D721Med (cell line): Measurements from ENCODE around the gene CCNYL1.

Source experiments
- DNase-seq: peaks from one replicate; pipeline ENCODE4 v3.0.0; 2011; ENCODE audit warnings: low spot score; ENCODE audit not compliant: insufficient read length
- FAIRE-seq: peaks from 2 replicates; lab custom pipeline; 2011; peaks lifted over from hg19 to GRCh38; lab: Jason Lieb, UNC
- TF ChIP-seq, protein P1 (sequence below): IDR thresholded peaks from 2 replicates; pipeline ENCODE4 v1.5.1; 2012; ENCODE audit warnings: mild to moderate bottlenecking, control low read depth; ENCODE audit not compliant: insufficient read depth; ENCODE audit errors: missing control alignments

CCNYL1 gene

DNA sequence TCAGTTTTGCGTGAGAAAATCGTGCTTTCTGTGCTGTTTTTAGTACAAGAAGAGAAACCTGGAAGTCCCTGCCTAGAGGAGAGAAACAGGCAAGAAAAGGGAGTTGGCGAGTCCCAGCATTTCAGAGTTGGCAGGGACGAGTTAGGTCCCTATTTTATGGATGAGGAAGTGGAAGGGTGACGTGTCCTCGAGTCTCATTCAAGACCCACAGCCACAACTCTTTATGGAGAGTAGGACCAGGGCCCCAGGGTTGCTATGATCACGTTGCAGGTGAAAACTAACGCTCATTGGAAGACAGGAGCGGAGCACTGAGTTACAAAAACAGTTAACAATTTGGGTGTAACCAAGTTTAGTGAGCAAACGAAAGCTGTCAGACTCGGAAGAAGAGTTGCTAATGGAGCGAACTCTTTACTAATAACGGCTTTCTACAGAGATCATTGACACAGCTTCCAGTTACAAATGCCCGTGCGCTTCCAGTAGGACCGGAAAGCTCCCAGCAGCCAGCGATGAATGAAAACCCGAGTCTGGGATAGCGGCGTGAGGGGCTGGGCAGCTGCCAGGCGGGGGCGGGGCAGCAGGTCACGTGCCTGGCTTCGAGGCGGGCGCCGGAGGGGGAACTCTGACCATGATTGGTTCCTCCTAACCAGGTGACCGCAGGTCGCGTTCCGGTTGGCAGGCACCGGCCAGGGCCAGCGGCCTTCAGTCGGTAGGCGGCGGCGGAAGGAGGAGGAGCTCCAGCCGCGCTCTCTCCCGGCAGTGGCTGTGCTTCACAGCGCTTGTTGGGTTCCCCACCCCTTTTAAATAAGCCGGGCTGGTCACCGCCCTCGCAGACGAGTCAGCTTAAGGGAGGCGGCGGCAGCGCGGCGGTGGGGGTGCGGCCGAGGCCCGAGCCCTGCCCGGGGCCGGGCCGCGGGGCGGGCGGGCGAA is at the start of gene CCNYL1:
TSS of gene CCNYL1 (plus strand) at position 827 of the 927 bp plus-strand sequence. CDS start 257 bp downstream, outside the sequence.
- FAIRE-seq, result no peak
- TF ChIP-seq, protein P1, sequence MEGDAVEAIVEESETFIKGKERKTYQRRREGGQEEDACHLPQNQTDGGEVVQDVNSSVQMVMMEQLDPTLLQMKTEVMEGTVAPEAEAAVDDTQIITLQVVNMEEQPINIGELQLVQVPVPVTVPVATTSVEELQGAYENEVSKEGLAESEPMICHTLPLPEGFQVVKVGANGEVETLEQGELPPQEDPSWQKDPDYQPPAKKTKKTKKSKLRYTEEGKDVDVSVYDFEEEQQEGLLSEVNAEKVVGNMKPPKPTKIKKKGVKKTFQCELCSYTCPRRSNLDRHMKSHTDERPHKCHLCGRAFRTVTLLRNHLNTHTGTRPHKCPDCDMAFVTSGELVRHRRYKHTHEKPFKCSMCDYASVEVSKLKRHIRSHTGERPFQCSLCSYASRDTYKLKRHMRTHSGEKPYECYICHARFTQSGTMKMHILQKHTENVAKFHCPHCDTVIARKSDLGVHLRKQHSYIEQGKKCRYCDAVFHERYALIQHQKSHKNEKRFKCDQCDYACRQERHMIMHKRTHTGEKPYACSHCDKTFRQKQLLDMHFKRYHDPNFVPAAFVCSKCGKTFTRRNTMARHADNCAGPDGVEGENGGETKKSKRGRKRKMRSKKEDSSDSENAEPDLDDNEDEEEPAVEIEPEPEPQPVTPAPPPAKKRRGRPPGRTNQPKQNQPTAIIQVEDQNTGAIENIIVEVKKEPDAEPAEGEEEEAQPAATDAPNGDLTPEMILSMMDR, result no peak
- DNase-seq, result peak; percentile 89

DNA sequence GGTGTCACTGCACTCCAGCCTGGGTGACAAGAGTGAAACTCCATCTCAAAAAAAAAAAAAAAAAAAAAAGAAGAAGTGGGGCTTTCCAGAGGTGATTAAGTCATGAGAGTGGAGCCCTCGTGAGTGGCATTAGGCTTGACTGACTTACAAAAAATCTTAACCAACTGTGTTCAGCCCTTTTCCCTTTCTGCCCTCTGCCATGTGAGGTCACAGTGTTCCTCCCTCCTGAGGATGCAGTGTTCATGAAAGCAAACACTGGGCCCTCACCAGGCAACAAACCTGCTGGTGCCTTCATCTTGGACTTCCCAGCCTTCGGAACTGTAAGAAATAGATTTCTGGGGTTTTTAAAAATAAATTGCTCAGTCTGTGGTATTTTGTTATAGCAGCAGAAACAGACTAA is 49.2 kb upstream of the CCNYL1 start:
- no peak for FAIRE-seq
- TF ChIP-seq, protein P1, result no peak
- DNase-seq, result no peak

DNA sequence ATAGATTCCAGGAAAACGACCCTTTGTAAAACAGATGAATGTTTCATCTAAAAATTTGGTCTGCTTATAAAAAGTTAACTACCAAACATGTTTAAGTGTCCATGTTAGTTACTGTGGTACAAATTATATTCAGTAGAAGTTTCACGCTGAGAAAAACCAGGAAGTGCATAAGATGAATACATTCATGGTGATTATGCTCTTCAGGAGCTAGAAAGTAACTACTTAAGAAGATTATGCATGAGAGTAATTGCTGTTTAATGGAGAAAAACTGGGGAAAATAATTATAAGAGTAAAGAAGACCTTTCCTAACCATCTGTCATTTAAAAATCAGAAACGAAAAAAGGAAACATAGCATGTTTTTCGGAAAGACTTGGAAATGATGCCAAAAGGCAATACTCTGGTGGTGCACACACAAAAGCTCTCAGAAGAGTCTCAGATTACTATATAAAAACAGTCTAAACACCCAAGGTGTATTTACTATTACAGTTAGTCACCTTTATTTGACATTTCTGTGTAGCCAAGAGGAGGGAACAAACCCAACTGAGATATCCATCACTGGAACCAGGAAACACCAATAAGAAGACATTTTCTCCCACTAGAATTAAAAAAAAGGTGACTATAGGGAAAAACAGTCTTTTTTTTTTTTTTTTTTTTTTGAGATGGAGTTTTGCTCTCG is 47.4 kb upstream of the CCNYL1 start:
- TF ChIP-seq, protein P1, result no peak
- DNase-seq (no peak), FAIRE-seq (peak; percentile 32)

DNA sequence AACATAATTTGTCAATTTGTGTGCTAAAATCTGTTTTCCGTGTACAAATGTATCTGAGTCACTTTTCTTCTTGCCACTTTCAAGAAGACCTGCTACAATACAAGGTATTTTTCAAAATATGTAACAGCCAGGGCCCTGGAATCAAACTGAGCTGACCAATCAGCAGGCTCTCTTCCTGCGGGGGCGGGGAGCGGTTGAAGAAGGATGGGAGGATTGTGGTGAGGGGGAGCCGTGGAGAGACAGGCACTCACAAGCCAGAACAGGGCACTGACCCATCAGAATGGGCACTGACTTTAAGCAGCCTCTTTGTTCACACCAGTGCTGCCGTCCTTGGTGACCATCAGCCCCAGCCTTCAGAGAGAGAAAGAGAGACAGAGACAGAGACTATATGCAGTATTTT is 40.6 kb upstream of the CCNYL1 start:
- TF ChIP-seq, protein P1, result no peak
- no peak for DNase-seq
- FAIRE-seq, result no peak

DNA sequence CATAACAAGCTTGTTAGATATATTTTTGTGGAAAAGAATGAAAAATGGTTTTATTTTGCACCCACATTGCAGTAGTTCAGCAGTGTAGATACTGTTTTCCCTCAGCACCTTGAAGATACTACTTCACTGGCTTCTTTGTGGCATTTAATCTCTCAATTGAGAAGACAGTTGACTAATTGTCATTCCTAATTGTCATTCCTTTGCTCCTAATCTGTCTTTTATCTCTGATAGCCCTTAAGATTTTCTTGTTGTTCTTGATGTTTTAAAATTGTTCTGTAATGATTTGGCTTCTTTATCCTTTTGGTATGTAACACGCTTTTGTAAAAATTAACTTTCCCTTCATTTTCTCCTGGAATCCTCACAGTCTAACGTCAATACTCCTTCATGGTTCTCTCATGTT is 38.0 kb upstream of the CCNYL1 start:
- FAIRE-seq, result no peak
- TF ChIP-seq, protein P1, result no peak

DNA sequence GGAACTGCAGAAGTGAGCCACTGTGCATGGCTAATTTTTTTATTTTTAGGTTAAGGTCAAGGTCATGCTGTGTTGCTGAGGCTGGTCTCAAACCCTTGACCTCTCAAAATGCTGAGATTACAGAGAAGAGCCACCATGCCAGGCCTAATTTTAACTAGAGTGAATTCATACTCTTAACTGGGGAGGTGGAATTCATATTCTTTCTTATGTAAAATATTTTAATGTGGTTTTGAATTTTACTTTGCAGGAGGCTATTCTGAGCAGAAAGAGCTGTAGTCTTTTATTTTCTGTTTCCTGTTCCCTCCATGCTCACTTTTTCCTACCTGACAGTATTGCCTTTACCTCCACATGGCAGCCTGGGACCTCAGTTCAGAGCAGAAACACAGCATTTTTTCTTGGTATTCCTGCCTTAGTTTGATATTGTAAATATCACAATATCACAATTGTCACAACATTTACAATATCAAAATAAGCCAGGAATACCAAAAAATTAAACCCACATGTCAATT is 37.1 kb upstream of the CCNYL1 start:
- no peak for FAIRE-seq
- DNase-seq, result no peak
- TF ChIP-seq, protein P1, result no peak

More for the DNA sequence above, 38.0 kb upstream of the CCNYL1 start:
- DNase-seq, result no peak

DNA sequence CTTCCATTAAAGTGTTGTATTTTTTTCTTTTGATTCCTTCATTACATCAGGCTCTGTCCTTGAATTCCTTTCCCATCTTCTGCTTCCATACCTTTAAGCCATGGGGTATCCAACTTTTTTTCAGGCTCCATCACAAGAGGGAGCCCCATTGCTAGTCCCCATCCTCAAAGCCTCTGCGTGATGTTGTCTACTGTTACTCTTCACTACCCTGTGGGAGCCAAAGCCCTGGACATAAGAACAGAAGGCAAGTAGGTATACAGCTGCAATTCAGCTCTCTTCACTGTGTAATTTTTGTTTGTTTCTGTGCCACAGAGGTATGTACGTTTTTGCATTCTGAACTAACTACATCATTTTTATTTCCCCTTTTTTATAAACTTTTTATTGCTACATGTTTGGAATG is 36.6 kb upstream of the CCNYL1 start:
- DNase-seq (no peak), FAIRE-seq (no peak)
- TF ChIP-seq, protein P1, result no peak
